BLaER1 treated with 17β-estradiol and CSF1 and Interleukin-3, amounts not matched to agents 10 nM and 100 nM (cell line): ENCODE measurements around the gene SLC35A4.

ENCODE experiments used
- H3K27ac ChIP-seq, 11 experiments: shearing (Covaris generic); formaldehyde crosslinking; 2 replicates each; pipeline ENCODE4 v1.8.1; 2022
- H3K27me3 ChIP-seq, 11 experiments: shearing (Covaris generic); formaldehyde crosslinking; 2 replicates each; pipeline ENCODE4 v1.8.1; 2022
- H3K36me3 ChIP-seq, 11 experiments: shearing (Covaris generic); formaldehyde crosslinking; 2 replicates each; pipeline ENCODE4 v1.8.1; 2022
- H3K4me1 ChIP-seq, 10 experiments: shearing (Covaris generic); formaldehyde crosslinking; 2 replicates each; pipeline ENCODE4 v1.8.1; 2022
- H3K4me2 ChIP-seq, 11 experiments: shearing (Covaris generic); formaldehyde crosslinking; 2 replicates each; pipeline ENCODE4 v1.8.1; 2022
- H3K4me3 ChIP-seq, 10 experiments: shearing (Covaris generic); formaldehyde crosslinking; 2 replicates each; pipeline ENCODE4 v1.8.1; 2022
- H3K9ac ChIP-seq, 11 experiments: shearing (Covaris generic); formaldehyde crosslinking; 2 replicates each; pipeline ENCODE4 v1.8.1; 2022
- H3K9me3 ChIP-seq, 11 experiments: shearing (Covaris generic); formaldehyde crosslinking; replicated peaks in 1 of 11; 2 replicates each; pipeline ENCODE4 v1.8.1; 2022
- H4K20me1 ChIP-seq, 11 experiments: shearing (Covaris generic); formaldehyde crosslinking; 2 replicates each; pipeline ENCODE4 v1.8.1; 2022
- Cebpa-rat ChIP-seq, 11 experiments: shearing (Covaris generic); IDR thresholded peaks; 2 replicates each; pipeline ENCODE4 v1.8.1; 2022

SLC35A4 gene

DNA sequence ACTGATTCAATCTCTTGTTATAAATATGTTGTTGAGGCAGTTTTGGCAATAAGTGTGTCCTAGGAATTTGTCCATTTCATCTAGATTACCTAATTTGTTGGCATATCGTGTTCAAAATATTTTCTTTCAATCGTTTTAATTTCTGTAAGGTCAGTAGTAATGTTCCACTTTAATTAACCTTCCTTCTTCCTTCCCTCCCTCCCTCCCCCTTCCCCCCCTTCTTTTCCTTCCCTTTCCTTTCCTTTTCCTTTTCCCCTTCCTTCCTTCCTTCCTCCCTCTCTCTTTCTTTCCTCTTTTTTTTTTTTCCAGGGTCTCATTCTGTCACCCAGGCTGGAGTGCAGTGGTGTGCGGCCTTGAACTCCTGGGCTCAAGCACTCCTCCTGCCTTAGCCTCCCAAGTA, 41.3 kb downstream of the SLC35A4 start:
- no peak for TF ChIP-seq Cebpa-rat (IDR thresholded peaks at IDR 0.05)
- Histone ChIP-seq H3K27ac (peak overlapping the region in 9 of 11 experiments; percentile 23 to 100 (median 97); a peak in 15 of 22 replicates), H3K27me3 (no peaks in the 10 kb centered on the region), H3K9ac (no peak overlapping the region; a peak in 1 of 22 replicates), H3K9me3 (peaks cover 0 to 64% (median 8%) of the 10 kb centered on the region in 11 experiments; a peak in 12 of 22 replicates), H3K4me2 (peak overlapping the region in 3 of 11 experiments; percentile 15 to 98 (median 92); a peak in 5 of 22 replicates), H3K36me3 (peaks cover 0 to 33% (median 0%) of the 10 kb centered on the region in 11 experiments; a peak in 7 of 22 replicates), H3K4me3 (no peak overlapping the region), H3K4me1 (peaks cover 21 to 98% (median 55%) of the 10 kb centered on the region in 10 experiments), H4K20me1 (no peaks in the 10 kb centered on the region)

DNA sequence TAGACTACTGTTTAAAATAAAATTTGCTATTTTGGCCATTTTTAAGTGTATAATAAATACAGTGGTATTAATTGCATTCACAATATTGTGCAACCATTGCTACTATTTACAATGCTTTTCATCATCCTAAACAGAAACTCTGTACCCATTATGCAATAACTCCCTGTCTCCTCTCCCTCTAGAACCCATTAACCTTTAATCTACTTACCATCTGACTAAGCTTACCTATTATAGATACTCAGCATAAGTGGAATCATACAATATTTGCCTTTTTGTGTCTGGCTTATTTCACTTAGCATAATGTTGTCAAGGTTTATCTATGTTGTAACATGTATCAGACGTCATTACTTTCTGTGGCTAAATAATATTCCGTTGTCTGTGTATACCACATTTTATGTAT, 42.4 kb downstream of the SLC35A4 start:
- TF ChIP-seq Cebpa-rat (IDR thresholded peaks at IDR 0.05) = peak in 2 of 11 experiments; percentile 46 to 55; a peak in 2 of 22 replicates

GRCh38 chr5:140608722-140609121, 44.1 kb downstream of the SLC35A4 start:
- peak overlapping the region; percentile 69 to 91 (median 87) for H3K4me2 ChIP-seq
- peaks cover 0 to 47% (median 10%) of the 10 kb centered on the region in 11 experiments; a peak in 13 of 22 replicates for H3K9me3 ChIP-seq
- no peaks in the 10 kb centered on the region for H3K27me3 ChIP-seq
- H3K4me3 ChIP-seq = peak overlapping the region in 5 of 10 experiments; percentile 20 to 58 (median 31); a peak in 6 of 20 replicates
- H3K27ac ChIP-seq = peak overlapping the region; percentile 90 to 100 (median 96)
- H4K20me1 ChIP-seq = no peaks in the 10 kb centered on the region
- H3K4me1 ChIP-seq = peaks cover 47 to 94% (median 66%) of the 10 kb centered on the region in 10 experiments
- H3K9ac ChIP-seq = peak overlapping the region; percentile 61 to 95 (median 83); a peak in 21 of 22 replicates
- peaks cover 0 to 15% (median 0%) of the 10 kb centered on the region in 11 experiments; a peak in 2 of 22 replicates for H3K36me3 ChIP-seq
- no peak for TF ChIP-seq Cebpa-rat (IDR thresholded peaks at IDR 0.05)

More for the DNA sequence above, 42.4 kb downstream of the SLC35A4 start:
- H3K27ac ChIP-seq = peak overlapping the region in 10 of 11 experiments; percentile 93 to 100 (median 96); a peak in 16 of 22 replicates
- H3K4me3 ChIP-seq = no peak overlapping the region
- peaks cover 0 to 21% (median 0%) of the 10 kb centered on the region in 11 experiments; a peak in 4 of 22 replicates for H3K36me3 ChIP-seq
- H3K9me3 ChIP-seq = peaks cover 0 to 53% (median 5%) of the 10 kb centered on the region in 11 experiments; a peak in 12 of 22 replicates
- no peak overlapping the region for H3K9ac ChIP-seq
- peak overlapping the region in 4 of 11 experiments; percentile 24 to 91 (median 87); a peak in 4 of 22 replicates for H3K4me2 ChIP-seq
- H3K27me3 ChIP-seq = no peaks in the 10 kb centered on the region
- H4K20me1 ChIP-seq = no peaks in the 10 kb centered on the region
- H3K4me1 ChIP-seq = peaks cover 32 to 96% (median 64%) of the 10 kb centered on the region in 10 experiments

DNA sequence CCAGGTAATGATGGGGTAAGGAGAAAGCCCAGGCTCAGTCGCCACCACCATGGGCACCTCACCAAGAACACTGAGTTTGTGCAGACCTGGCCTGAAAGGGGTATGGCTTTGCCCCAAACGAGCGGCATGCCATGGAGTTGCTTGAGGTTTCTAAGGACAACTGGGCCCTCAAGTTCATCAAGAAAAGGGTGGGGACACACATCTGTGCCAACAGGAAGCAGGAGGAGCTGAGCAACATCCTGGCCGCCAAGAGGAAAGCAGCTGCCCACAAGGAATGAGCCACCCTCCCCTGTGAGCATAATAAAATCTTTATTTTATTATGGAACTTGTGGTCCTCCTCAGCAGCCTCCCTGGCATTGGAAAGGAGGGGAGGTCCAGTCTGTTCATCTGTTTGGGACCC, 44.5 kb downstream of the SLC35A4 start:
- H3K9me3 ChIP-seq = peaks cover 0 to 48% (median 13%) of the 10 kb centered on the region in 11 experiments; a peak in 13 of 22 replicates
- H4K20me1 ChIP-seq = no peaks in the 10 kb centered on the region
- H3K4me3 ChIP-seq = peak overlapping the region in 5 of 10 experiments; percentile 20 to 58 (median 31); a peak in 7 of 20 replicates
- peak overlapping the region; percentile 69 to 91 (median 87) for H3K4me2 ChIP-seq
- H3K4me1 ChIP-seq = peaks cover 47 to 94% (median 68%) of the 10 kb centered on the region in 10 experiments
- TF ChIP-seq Cebpa-rat (IDR thresholded peaks at IDR 0.05) = peak in 7 of 11 experiments; percentile 20 to 75 (median 57); a peak in 8 of 22 replicates
- H3K27me3 ChIP-seq = no peaks in the 10 kb centered on the region
- peak overlapping the region; percentile 90 to 100 (median 96) for H3K27ac ChIP-seq
- peaks cover 0 to 15% (median 0%) of the 10 kb centered on the region in 11 experiments; a peak in 2 of 22 replicates for H3K36me3 ChIP-seq
- peak overlapping the region; percentile 61 to 95 (median 83) for H3K9ac ChIP-seq

- Histone ChIP-seq H3K9ac (peak overlapping the region; percentile 75 to 95 (median 83)), H4K20me1 (no peaks in the 10 kb centered on the region), H3K9me3 (peaks cover 5 to 55% (median 24%) of the 10 kb centered on the region in 11 experiments; a peak in 15 of 22 replicates), H3K4me2 (peak overlapping the region; percentile 49 to 91 (median 87)), H3K4me1 (peaks cover 47 to 96% (median 72%) of the 10 kb centered on the region in 10 experiments), H3K27ac (peak overlapping the region; percentile 90 to 100 (median 96)), H3K4me3 (peak overlapping the region in 2 of 10 experiments; percentile 23 to 37; a peak in 2 of 20 replicates), H3K36me3 (peaks cover 0 to 24% (median 0%) of the 10 kb centered on the region in 11 experiments; a peak in 4 of 22 replicates), H3K27me3 (no peaks in the 10 kb centered on the region)
- TF ChIP-seq Cebpa-rat (IDR thresholded peaks at IDR 0.05) = no peak
Measured at GRCh38 chr5:140611020-140611521, 46.4 kb downstream of the SLC35A4 start.
